A549 (cell line): Measurements from ENCODE around the gene ITGA7. TPM values are rescaled to one million over a fixed set of nuclear protein-coding genes. Genes with fewer than 3 reads are reported as not detected.
"Not testable (repeated sequence)": the region's sequence is repeated elsewhere in the genome, so short reads cannot be mapped to it uniquely, and the experiment has no call there.

Source experiments
- ATAC-seq, 2 experiments: fragments of 200-7000 bp in 1 of 2; fragments of >200 bp in 1 of 2; cut with Nextera tagmentation in 1 of 2; cut with Tn5 transposase in 1 of 2; 3 replicates each; pipeline versions ENCODE4 v1.8.0 to v1.9.1; 2018 to 2020; ENCODE audit warnings: mild to moderate bottlenecking in 1 of 2, moderate library complexity in 1 of 2
- CTCF ChIA-PET: fragments of 300-600 bp; sonication (Branson Sonifier 250); formaldehyde crosslinking; extraction: SDS; loops from one replicate; lab custom pipeline; 2021; ENCODE audit warnings: antibody characterized with exemption, inconsistent platforms; lab: Yijun Ruan, JAX
- POLR2A ChIA-PET: fragments of 350-600 bp; formaldehyde crosslinking; extraction: SDS; loops from one replicate; lab custom pipeline; 2021; ENCODE audit warnings: antibody characterized with exemption, inconsistent platforms; lab: Yijun Ruan, JAX
- DNase-seq, 2 experiments: peaks; one replicate each; pipeline versions ENCODE4 v3.0.0 to v3.0.0-alpha.2; 2011 to 2016; ENCODE audit warnings: low read depth in 1 of 2, low spot score in 1 of 2
- FAIRE-seq: peaks from 2 replicates; lab custom pipeline; 2011; peaks lifted over from hg19 to GRCh38; lab: Jason Lieb, UNC
- H3K27ac ChIP-seq, 2 experiments: fragments of >200 bp; sonication (Bioruptor Twin); formaldehyde crosslinking; 3 replicates each; pipeline ENCODE4 v1.5.1; 2016 to 2017
- H3K4me1 ChIP-seq: fragments of >200 bp; sonication (Bioruptor Twin); formaldehyde crosslinking; 3 replicates; pipeline ENCODE4 v1.6.1; 2016
- H3K4me2 ChIP-seq: fragments of >200 bp; sonication (Bioruptor Twin); formaldehyde crosslinking; 3 replicates; pipeline ENCODE4 v1.6.1; 2016
- H3K4me3 ChIP-seq: fragments of >200 bp; sonication (Bioruptor Twin); formaldehyde crosslinking; 3 replicates; pipeline ENCODE4 v1.5.1; 2016
- H3K9me3 ChIP-seq: fragments of >200 bp; sonication (Bioruptor Twin); formaldehyde crosslinking; 3 replicates; pipeline ENCODE4 v1.6.1; 2016
- ATOH8 ChIP-seq: fragments of 250-450 bp; sonication (Bioruptor Pico); IDR thresholded peaks from 2 replicates; pipeline ENCODE4 v1.5.0; 2020; ENCODE audit warnings: low read depth, mild to moderate bottlenecking, moderate library complexity
- BHLHE40 ChIP-seq: IDR thresholded peaks from 2 replicates; pipeline ENCODE4 v1.6.1; 2012; ENCODE audit warnings: low read depth, low read length, inconsistent platforms
- CBX8 ChIP-seq: fragments of 200-600 bp; sonication (generic); IDR thresholded peaks from 2 replicates; pipeline ENCODE4 v1.6.1; 2016
- CHD4 ChIP-seq: fragments of 200-600 bp; sonication (generic); IDR thresholded peaks from 2 replicates; pipeline ENCODE4 v1.6.1; 2016; ENCODE audit warnings: antibody characterized with exemption, mild to moderate bottlenecking, borderline replicate concordance
- E2F6 ChIP-seq: IDR thresholded peaks from 2 replicates; pipeline ENCODE4 v1.6.1; 2012; ENCODE audit warnings: low read depth, borderline replicate concordance
- ESRRA ChIP-seq: fragments of 150-350 bp; IDR thresholded peaks from 2 replicates; pipeline ENCODE4 v1.6.1; 2014; ENCODE audit warnings: mild to moderate bottlenecking, low read length, borderline replicate concordance
- FOSL2 ChIP-seq, 2 experiments: fragments of 450-650 bp in 1 of 2; fragments of >200 bp in 1 of 2; sonication (Bioruptor Twin) in 1 of 2; formaldehyde crosslinking; IDR thresholded peaks; 2 replicates each; pipeline versions ENCODE4 v1.5.0 to v1.6.1; 2016 to 2020; ENCODE audit warnings: mild to moderate bottlenecking in 1 of 2, moderate library complexity in 1 of 2
- GATA3 ChIP-seq: IDR thresholded peaks from 2 replicates; pipeline ENCODE4 v1.6.1; 2012; ENCODE audit warnings: borderline replicate concordance
- HES2 ChIP-seq: fragments of >200 bp; sonication (Bioruptor Twin); formaldehyde crosslinking; IDR thresholded peaks from 2 replicates; pipeline ENCODE4 v1.6.1; 2016
- HEYL ChIP-seq: fragments of 250-450 bp; sonication (Bioruptor Pico); IDR thresholded peaks from 2 replicates; pipeline ENCODE4 v1.8.0; 2021; ENCODE audit warnings: mild to moderate bottlenecking, moderate library complexity
- HOXA7 ChIP-seq: fragments of 250-450 bp; sonication (Bioruptor Pico); IDR thresholded peaks from 2 replicates; pipeline ENCODE4 v1.5.0; 2020; ENCODE audit warnings: mild to moderate bottlenecking, moderate library complexity
- JUN ChIP-seq, 2 experiments: fragments of >200 bp; sonication (Bioruptor Twin); formaldehyde crosslinking; IDR thresholded peaks; 2 replicates in 1 of 2; 3 replicates in 1 of 2; pipeline ENCODE4 v1.6.1; 2016 to 2017
- KDM1A ChIP-seq: fragments of 200-600 bp; sonication (generic); IDR thresholded peaks from 2 replicates; pipeline ENCODE4 v1.6.1; 2016; ENCODE audit warnings: low read depth, mild to moderate bottlenecking
- KDM5A ChIP-seq: fragments of 200-600 bp; sonication (generic); IDR thresholded peaks from 2 replicates; pipeline ENCODE4 v1.6.1; 2016; ENCODE audit warnings: antibody characterized with exemption, mild to moderate bottlenecking
- MAX ChIP-seq: IDR thresholded peaks from 2 replicates; pipeline ENCODE4 v1.6.1; 2012
- MAZ ChIP-seq: fragments of 150-350 bp; IDR thresholded peaks from 2 replicates; pipeline ENCODE4 v1.6.1; 2014; ENCODE audit warnings: antibody characterized with exemption, low read depth, low read length, borderline replicate concordance
- MYC ChIP-seq: IDR thresholded peaks from 2 replicates; pipeline ENCODE4 v1.6.1; 2012; ENCODE audit warnings: mild to moderate bottlenecking, inconsistent platforms, low read length, improper control_type of control experiment, borderline replicate concordance
- NFE2L2 ChIP-seq: fragments of 150-350 bp; conservative IDR thresholded peaks from 2 replicates; pipeline ENCODE4 v1.6.1; 2014; ENCODE audit warnings: low read length
- PHF8 ChIP-seq: fragments of 200-600 bp; sonication (generic); IDR thresholded peaks from 2 replicates; pipeline ENCODE4 v1.6.1; 2016; ENCODE audit warnings: low read depth, mild to moderate bottlenecking, antibody characterized with exemption, moderate library complexity, borderline replicate concordance
- POLR2A ChIP-seq: IDR thresholded peaks from 2 replicates; pipeline ENCODE4 v1.6.1; 2012; ENCODE audit warnings: mild to moderate bottlenecking, low read length
- SREBF2 ChIP-seq: fragments of 450-650 bp; IDR thresholded peaks from 2 replicates; pipeline ENCODE4 v1.6.1; 2014; ENCODE audit warnings: mild to moderate bottlenecking, moderate library complexity
- TFCP2L1 ChIP-seq: fragments of 250-450 bp; sonication (Bioruptor Pico); IDR thresholded peaks from 2 replicates; pipeline ENCODE4 v1.5.0; 2021; ENCODE audit warnings: mild to moderate bottlenecking
- USF2 ChIP-seq: fragments of 450-650 bp; IDR thresholded peaks from 2 replicates; pipeline ENCODE4 v1.6.1; 2014; ENCODE audit warnings: antibody characterized with exemption
- ZC3H11A ChIP-seq: fragments of 450-650 bp; IDR thresholded peaks from 2 replicates; pipeline ENCODE4 v1.6.1; 2014; ENCODE audit warnings: antibody characterized with exemption, mild to moderate bottlenecking
- ZFP36 ChIP-seq: fragments of 450-650 bp; IDR thresholded peaks from 2 replicates; pipeline ENCODE4 v1.6.1; 2014; ENCODE audit warnings: borderline replicate concordance; ENCODE audit not compliant: partially characterized antibody
- ZSCAN20 ChIP-seq: fragments of 250-450 bp; sonication (Bioruptor Pico); IDR thresholded peaks from 2 replicates; pipeline ENCODE4 v1.8.0; 2022; ENCODE audit warnings: mild to moderate bottlenecking, moderate library complexity
- WGBS: methylation state at CpG from one replicate; pipeline ENCODE4 v1.1.6; 2017; ENCODE audit errors: missing lambda C conversion rate; 5-methylcytosine and 5-hydroxymethylcytosine counted together
- polyA plus RNA-seq, 4 experiments: library from polyadenylated mRNA; depleted of rRNA in 3 of 4; stranded (reverse); fragments of >200 nt; fragmentation: RNase III in 1 of 4; extraction: RNeasy Plus Mini Kit Qiagen cat#74134 plus additional on column Dnase treatment in 1 of 4; gene quantifications; 2 replicates in 3 of 4; 3 replicates in 1 of 4; pipeline ENCODE4 v1.2.3, GENCODE V29; 2011 to 2017

ITGA7 gene
- polyA plus RNA-seq, 2 of the 4 experiments (the other 2 are of a cell fraction) = 1.4 to 1.9 TPM

GRCh38 chr12:55652352-55652751 lies 55.4 kb downstream of the ITGA7 start:
- FAIRE-seq = no peak
- ATAC-seq = no peak
- H3K27ac ChIP-seq = no peak overlapping the region
- 64% methylated on average over 3 of the region's 3 CpGs for WGBS
- H3K9me3 ChIP-seq = no peaks in the 10 kb centered on the region
- no peak overlapping the region for H3K4me2 ChIP-seq
- CTCF ChIA-PET = no interaction called here
- H3K4me3 ChIP-seq = no peak overlapping the region
- POLR2A ChIA-PET = no interaction called here
- DNase-seq = no peak
- TF ChIP-seq FOSL2 (IDR thresholded peaks at IDR 0.05) = no peak
- TF ChIP-seq FOSL2 (CRISPR knock-in tag; IDR thresholded peaks at IDR 0.05) = no peak
- no peaks in the 10 kb centered on the region for H3K4me1 ChIP-seq

GRCh38 chr12:55651299-55651683 lies 56.4 kb downstream of the ITGA7 start:
- TF ChIP-seq MAZ (no peak), HOXA7 (CRISPR knock-in tag) (no peak), KDM1A (no peak), NFE2L2 (no peak), BHLHE40 (no peak), ZC3H11A (no peak), MAX (no peak), CHD4 (no peak), ZFP36 (no peak), HEYL (CRISPR knock-in tag) (no peak), PHF8 (no peak), MYC (no peak), SREBF2 (no peak), E2F6 (no peak), KDM5A (no peak)
- DNase-seq (no peak), ATAC-seq (no peak), FAIRE-seq (no peak)
- CTCF ChIA-PET = no interaction called here
- WGBS = 26% methylated on average over 5 of the region's 5 CpGs
- no peak overlapping the region for H3K4me3 ChIP-seq
- no peaks in the 10 kb centered on the region for H3K9me3 ChIP-seq
- H3K27ac ChIP-seq = no peak overlapping the region
- no peak overlapping the region for H3K4me2 ChIP-seq
- POLR2A ChIA-PET = no interaction called here
- no peaks in the 10 kb centered on the region for H3K4me1 ChIP-seq

- H3K4me2 ChIP-seq, ATAC-seq, H3K4me1 ChIP-seq, POLR2A ChIA-PET, DNase-seq, CTCF ChIA-PET, H3K9me3 ChIP-seq, H3K27ac ChIP-seq, FAIRE-seq, H3K4me3 ChIP-seq: not testable (repeated sequence)
- 41% methylated on average over 4 of the region's 4 CpGs for WGBS
These were observed 56.9 kb downstream of the ITGA7 start for GRCh38 chr12:55650620-55651298.

GRCh38 chr12:55647027-55647426 lies 60.7 kb downstream of the ITGA7 start:
- no peaks in the 10 kb centered on the region for H3K4me1 ChIP-seq
- H3K4me3 ChIP-seq = no peak overlapping the region
- no peak for FAIRE-seq
- TF ChIP-seq HES2 = no peak
- TF ChIP-seq PHF8 = no peak
- TF ChIP-seq POLR2A = no peak
- TF ChIP-seq MAX = no peak
- TF ChIP-seq GATA3 = no peak
- TF ChIP-seq ATOH8 (CRISPR knock-in tag) = no peak
- TF ChIP-seq CBX8 = no peak
- TF ChIP-seq TFCP2L1 (CRISPR knock-in tag) = no peak
- TF ChIP-seq ZSCAN20 (CRISPR knock-in tag) = no peak
- TF ChIP-seq ZFP36 = no peak
- no peak for TF ChIP-seq USF2
- TF ChIP-seq ESRRA = no peak
- TF ChIP-seq JUN (IDR thresholded peaks at IDR 0.05) = no peak
- TF ChIP-seq SREBF2 = no peak
- TF ChIP-seq ZC3H11A = no peak
- 71% methylated on average over 5 of the region's 5 CpGs for WGBS
- no peak overlapping the region for H3K4me2 ChIP-seq
- no peak for DNase-seq
- CTCF ChIA-PET = interaction anchor here (1.1 to 3.7 kb wide), 3 partner anchors 9 to 35 kb away, joined by 4 to 17 read pairs (median 4); a partner anchor contains a TSS
- POLR2A ChIA-PET = no interaction called here
- no peak for ATAC-seq
- H3K27ac ChIP-seq = no peak overlapping the region
- H3K9me3 ChIP-seq = no peaks in the 10 kb centered on the region
